CD4-positive, alpha-beta memory T cell (primary cell): Measurements from ENCODE around the gene RFC1. TPM values are rescaled to one million over a fixed set of nuclear protein-coding genes. Genes with fewer than 3 reads are reported as not detected.
"Not testable (repeated sequence)": the region's sequence is repeated elsewhere in the genome, so short reads cannot be mapped to it uniquely, and the experiment has no call there.

ENCODE experiments used
- CTCF ChIA-PET: fragments of 350-600 bp; sonication (Branson Sonifier 250); formaldehyde crosslinking; loops from one replicate; lab custom pipeline; 2021; ENCODE audit warnings: inconsistent platforms; ENCODE audit not compliant: partially characterized antibody; lab: Charles Lee
- POLR2A ChIA-PET: fragments of 350-600 bp; sonication (Branson Sonifier 250); formaldehyde crosslinking; loops from one replicate; lab custom pipeline; 2021; ENCODE audit not compliant: partially characterized antibody; lab: Charles Lee
- DNase-seq, 5 donors: peaks; one replicate each; pipeline versions ENCODE4 v3.0.0 to v3.0.0-alpha.2; 2020 to 2022; ENCODE audit warnings: mixed read lengths in 1 of 5
- H3K27ac ChIP-seq: one replicate; pipeline ENCODE4 v1.7.0; 2013; ENCODE audit warnings: low read depth, low read length
- H3K27me3 ChIP-seq: 2 replicates; pipeline ENCODE4 v1.7.0; 2013; ENCODE audit warnings: mild to moderate bottlenecking, low read length, moderate library complexity; ENCODE audit not compliant: insufficient read depth
- H3K36me3 ChIP-seq: 2 replicates; pipeline ENCODE4 v1.7.0; 2013; ENCODE audit warnings: mild to moderate bottlenecking, low read length, moderate library complexity; ENCODE audit not compliant: insufficient read depth
- H3K4me1 ChIP-seq: 2 replicates; pipeline ENCODE4 v1.7.0; 2013; ENCODE audit warnings: mild to moderate bottlenecking, low read length, moderate library complexity; ENCODE audit not compliant: insufficient read depth
- H3K4me3 ChIP-seq, 2 donors: one replicate each; pipeline ENCODE4 v1.7.0; 2013; ENCODE audit warnings: low read length in 2 of 2, mild to moderate bottlenecking in 1 of 2
- H3K9me3 ChIP-seq, 2 donors: one replicate each; pipeline ENCODE4 v1.7.0; 2013; ENCODE audit warnings: low read length in 2 of 2, control low read depth in 1 of 2; ENCODE audit not compliant: control insufficient read depth in 1 of 2
- H3K27ac Mint-ChIP-seq, 7 donors: one replicate each; pipeline ENCODE4 v1.8.0; 2020 to 2021; ENCODE audit warnings: mixed read lengths in 7 of 7, mild to moderate bottlenecking in 6 of 7, inconsistent platforms in 3 of 7, moderate library complexity in 3 of 7
- H3K27me3 Mint-ChIP-seq, 2 donors: one replicate each; pipeline ENCODE4 v1.8.0; 2020 to 2021; ENCODE audit warnings: mixed read lengths in 2 of 2
- H3K36me3 Mint-ChIP-seq, 2 donors: one replicate each; pipeline ENCODE4 v1.8.0; 2020 to 2021; ENCODE audit warnings: mixed read lengths in 2 of 2, inconsistent platforms in 1 of 2, mild to moderate bottlenecking in 1 of 2
- H3K4me1 Mint-ChIP-seq, 4 donors: one replicate each; pipeline ENCODE4 v1.8.0; 2020 to 2021; ENCODE audit warnings: mixed read lengths in 4 of 4, mild to moderate bottlenecking in 1 of 4
- H3K4me3 Mint-ChIP-seq, 8 donors: one replicate each; pipeline ENCODE4 v1.8.0; 2020 to 2021; ENCODE audit warnings: mixed read lengths in 8 of 8, mild to moderate bottlenecking in 7 of 8, moderate library complexity in 6 of 8, inconsistent platforms in 3 of 8
- H3K9me3 Mint-ChIP-seq, 8 donors: one replicate each; pipeline ENCODE4 v1.8.0; 2020 to 2021; ENCODE audit warnings: mixed read lengths in 8 of 8, mild to moderate bottlenecking in 5 of 8, inconsistent platforms in 3 of 8, moderate library complexity in 1 of 8
- intact Hi-C: fragments of 100-400 bp; cut with micrococcal nuclease; formaldehyde crosslinking; loops from one replicate; pipeline ENCODE4 v1.15.1; 2023
- polyA plus RNA-seq, 2 donors: library from polyadenylated mRNA; unstranded; fragments of 300-500 nt; fragmentation: Illumina TruSeq; gene quantifications; one replicate each; pipeline ENCODE4 v1.2.3, GENCODE V29; 2021
- total RNA-seq, 2 experiments: library from RNA; stranded (reverse); gene quantifications; one replicate each; pipeline ENCODE4 v1.2.3, GENCODE V29; 2021

The RFC1 gene
- total and polyA plus RNA-seq, 4 experiments from 2014 or later, result 6.2 to 70.6 (median 54.3) TPM

DNA sequence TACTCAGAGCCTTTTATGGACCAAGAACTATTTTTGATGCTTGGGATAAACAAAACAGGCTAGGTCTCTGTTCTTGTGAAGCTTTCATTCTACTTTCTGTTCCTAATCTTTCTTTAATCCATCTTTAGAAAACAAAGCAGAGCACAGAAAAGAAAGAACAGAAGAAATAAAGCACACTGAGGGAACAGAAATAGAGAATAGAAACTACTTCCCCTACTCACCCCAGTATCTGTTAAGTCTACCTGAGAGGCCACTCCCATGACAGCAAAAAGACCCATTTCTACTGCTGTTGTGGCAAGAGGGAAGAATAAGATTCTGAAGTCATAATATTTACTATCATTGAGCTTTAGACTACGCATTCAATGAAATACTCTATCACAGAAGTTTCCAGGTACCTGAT, 9.2 kb downstream of the RFC1 start:
- ChIA-PET CTCF (interaction anchor here (1.6 kb wide), 1 partner anchor 10 kb away, joined by 6 read pairs; the partner anchor contains the start of gene RFC1), POLR2A (interaction anchor here (1.7 kb wide), 1 partner anchor 9 kb away, joined by 14 read pairs; the partner anchor contains the start of gene RFC1)
- intact Hi-C loops, result loop anchor here (10.0 kb wide), 2 partner anchors 618 to 838 kb away; partner anchors contain the start of genes PDS5A and RHOH
- Mint-ChIP-seq H3K4me1 (peaks cover 38 to 67% (median 53%) of the 10 kb centered on the region in 4 donors), H3K36me3 (peaks cover 0 to 10% of the 10 kb centered on the region in 2 donors), H3K27me3 (no peaks in the 10 kb centered on the region), H3K27ac (peak overlapping the region; percentile 76 to 91 (median 87)), H3K4me3 (peak overlapping the region in 3 of 8 donors; percentile 24 to 75 (median 59)), H3K9me3 (no peaks in the 10 kb centered on the region)
- no peak overlapping the region for H3K4me3 ChIP-seq
- peak overlapping the region; percentile 3 for H3K27ac ChIP-seq
- H3K27me3 ChIP-seq, result no peaks in the 10 kb centered on the region
- H3K4me1 ChIP-seq, result peaks cover 53% of the 10 kb centered on the region
- H3K36me3 ChIP-seq, result no peaks in the 10 kb centered on the region
- no peak for DNase-seq
- H3K9me3 ChIP-seq, result no peaks in the 10 kb centered on the region

- H3K9me3 Mint-ChIP-seq, result peaks cover 2 to 12% (median 2%) of the 10 kb centered on the region in 8 donors
- no peaks in the 10 kb centered on the region for H3K27me3 Mint-ChIP-seq
- POLR2A ChIA-PET, result interaction anchor here (0.8 to 4.6 kb wide), 6 partner anchors 8 to 105 kb away, joined by 3 to 52 read pairs (median 6); partner anchors contain the start of genes LIAS, RFC1 and RPL9
- Histone ChIP-seq H3K4me1 (peaks cover 58% of the 10 kb centered on the region), H3K4me3 (peak overlapping the region; percentile 3 to 61), H3K9me3 (no peaks in the 10 kb centered on the region), H3K27ac (peak overlapping the region; percentile 73), H3K36me3 (peaks cover 5% of the 10 kb centered on the region), H3K27me3 (no peaks in the 10 kb centered on the region)
- CTCF ChIA-PET, result interaction anchor here (1.1 kb wide), 1 partner anchor 12 kb away, joined by 7 read pairs; the partner anchor contains the start of gene RFC1
- peak overlapping the region; percentile 79 to 92 (median 84) for H3K4me3 Mint-ChIP-seq
- H3K4me1 Mint-ChIP-seq, result peaks cover 42 to 77% (median 53%) of the 10 kb centered on the region in 4 donors
- DNase-seq, result no peak
- H3K27ac Mint-ChIP-seq, result peak overlapping the region; percentile 91 to 98 (median 94)
- intact Hi-C loops, result loop anchor here (10.0 kb wide), 2 partner anchors 621 to 841 kb away; partner anchors contain the start of genes PDS5A and RHOH
- peaks cover 20 to 21% of the 10 kb centered on the region in 2 donors for H3K36me3 Mint-ChIP-seq
Measured at GRCh38 chr4:39354254-39354552, 12.0 kb downstream of the RFC1 start.

DNA sequence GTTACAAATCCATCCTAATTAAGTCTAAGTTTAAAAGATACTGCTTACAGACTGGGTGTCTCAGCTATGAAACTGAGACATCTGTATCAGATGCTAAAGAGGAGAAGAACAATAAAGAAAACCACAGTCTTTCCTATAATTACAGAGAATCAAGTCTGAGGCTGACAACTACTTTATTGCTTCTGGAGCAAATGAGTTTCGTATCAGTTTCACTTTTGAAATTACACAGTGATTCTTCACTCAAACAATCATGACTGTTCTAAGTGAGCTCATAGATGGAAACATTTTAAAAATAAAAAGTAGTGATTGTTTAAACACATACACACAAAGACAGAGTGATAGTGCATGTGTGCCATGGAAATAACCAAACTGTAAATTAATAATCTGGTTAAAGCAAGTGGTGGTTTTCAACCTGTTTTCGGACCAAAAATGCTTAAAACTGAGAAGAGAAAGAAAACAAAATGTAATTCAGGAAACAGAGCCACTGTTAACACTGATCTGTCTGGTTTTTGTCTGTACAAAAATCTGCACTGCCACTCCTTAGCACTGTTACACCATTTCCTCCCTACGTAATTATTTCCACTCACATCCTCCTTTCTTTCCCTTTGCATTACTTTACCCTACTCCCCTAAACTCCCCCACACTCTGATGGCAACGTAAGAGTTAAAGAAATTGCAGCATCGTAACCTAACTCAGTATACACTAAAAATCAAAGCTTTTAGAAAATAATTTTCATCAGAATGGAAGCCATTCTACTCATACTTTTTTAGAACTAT, 12.5 kb downstream of the RFC1 start:
- peak; percentile 46 to 70 (median 63) for DNase-seq
- H3K9me3 Mint-ChIP-seq, result peaks cover 2 to 16% (median 3%) of the 10 kb centered on the region in 8 donors
- ChIA-PET POLR2A (interaction anchor here (0.8 to 4.6 kb wide), 8 partner anchors 9 to 105 kb away, joined by 3 to 52 read pairs (median 5); partner anchors contain the start of genes LIAS, RFC1 and RPL9), CTCF (interaction anchor here (0.7 to 1.1 kb wide), 3 partner anchors 12 to 552 kb away, joined by 3 to 7 read pairs (median 4); partner anchors contain the start of gene RFC1)
- Histone ChIP-seq H3K27ac (peak overlapping the region; percentile 73), H3K4me1 (peaks cover 58% of the 10 kb centered on the region), H3K9me3 (no peaks in the 10 kb centered on the region), H3K27me3 (no peaks in the 10 kb centered on the region), H3K4me3 (peak overlapping the region; percentile 3 to 61), H3K36me3 (peaks cover 8% of the 10 kb centered on the region)
- peaks cover 39 to 77% (median 53%) of the 10 kb centered on the region in 4 donors for H3K4me1 Mint-ChIP-seq
- intact Hi-C loops, result loop anchor here (1.0 to 10.0 kb wide), 4 partner anchors 13 to 841 kb away; partner anchors contain the start of genes LIAS, PDS5A, RFC1 and RHOH
- H3K36me3 Mint-ChIP-seq, result peaks cover 25 to 26% of the 10 kb centered on the region in 2 donors
- peak overlapping the region; percentile 79 to 92 (median 84) for H3K4me3 Mint-ChIP-seq
- H3K27ac Mint-ChIP-seq, result peak overlapping the region; percentile 91 to 98 (median 94)
- H3K27me3 Mint-ChIP-seq, result no peaks in the 10 kb centered on the region

GRCh38 chr4:39353149-39353477, 13.0 kb downstream of the RFC1 start:
- Mint-ChIP-seq H3K36me3 (peaks cover 29% of the 10 kb centered on the region in 2 donors), H3K9me3 (peaks cover 2 to 16% (median 4%) of the 10 kb centered on the region in 8 donors), H3K4me3 (peak overlapping the region; percentile 79 to 92 (median 84)), H3K4me1 (peaks cover 40 to 77% (median 52%) of the 10 kb centered on the region in 4 donors), H3K27ac (peak overlapping the region; percentile 91 to 98 (median 94))
- Histone ChIP-seq H3K4me1 (peaks cover 58% of the 10 kb centered on the region), H3K27ac (peak overlapping the region; percentile 73), H3K4me3 (peak overlapping the region; percentile 3 to 61), H3K36me3 (peaks cover 11% of the 10 kb centered on the region)
- peak in 1 of 5 donors; percentile 71 for DNase-seq
- H3K9me3 ChIP-seq, H3K27me3 ChIP-seq, H3K27me3 Mint-ChIP-seq: not testable (repeated sequence)
- POLR2A ChIA-PET, result interaction anchor here (1.1 to 4.6 kb wide), 7 partner anchors 8 to 106 kb away, joined by 3 to 52 read pairs (median 6); partner anchors contain the start of genes LIAS, RFC1 and RPL9
- intact Hi-C loops, result loop anchor here (1.0 to 10.0 kb wide), 4 partner anchors 13 to 842 kb away; partner anchors contain the start of genes LIAS, PDS5A, RFC1 and RHOH
- CTCF ChIA-PET, result interaction anchor here (0.7 to 1.1 kb wide), 3 partner anchors 13 to 552 kb away, joined by 3 to 7 read pairs (median 4); partner anchors contain the start of gene RFC1

GRCh38 chr4:39349326-39349725, 16.8 kb downstream of the RFC1 start:
- POLR2A ChIA-PET, result no interaction called here
- peak overlapping the region in 6 of 7 donors; percentile 7 to 91 (median 45) for H3K27ac Mint-ChIP-seq
- DNase-seq, result no peak
- H3K27me3 Mint-ChIP-seq, result no peaks in the 10 kb centered on the region
- intact Hi-C loops, result no loop called here
- H3K4me1 Mint-ChIP-seq, result peaks cover 38 to 67% (median 48%) of the 10 kb centered on the region in 4 donors
- peaks cover 2 to 16% (median 4%) of the 10 kb centered on the region in 8 donors for H3K9me3 Mint-ChIP-seq
- peaks cover 42 to 46% of the 10 kb centered on the region in 2 donors for H3K36me3 Mint-ChIP-seq
- Histone ChIP-seq H3K36me3 (peaks cover 11% of the 10 kb centered on the region), H3K9me3 (no peaks in the 10 kb centered on the region), H3K27me3 (no peaks in the 10 kb centered on the region), H3K4me1 (peaks cover 32% of the 10 kb centered on the region), H3K27ac (no peak overlapping the region), H3K4me3 (no peak overlapping the region)
- CTCF ChIA-PET, result no interaction called here
- no peak overlapping the region for H3K4me3 Mint-ChIP-seq

DNA sequence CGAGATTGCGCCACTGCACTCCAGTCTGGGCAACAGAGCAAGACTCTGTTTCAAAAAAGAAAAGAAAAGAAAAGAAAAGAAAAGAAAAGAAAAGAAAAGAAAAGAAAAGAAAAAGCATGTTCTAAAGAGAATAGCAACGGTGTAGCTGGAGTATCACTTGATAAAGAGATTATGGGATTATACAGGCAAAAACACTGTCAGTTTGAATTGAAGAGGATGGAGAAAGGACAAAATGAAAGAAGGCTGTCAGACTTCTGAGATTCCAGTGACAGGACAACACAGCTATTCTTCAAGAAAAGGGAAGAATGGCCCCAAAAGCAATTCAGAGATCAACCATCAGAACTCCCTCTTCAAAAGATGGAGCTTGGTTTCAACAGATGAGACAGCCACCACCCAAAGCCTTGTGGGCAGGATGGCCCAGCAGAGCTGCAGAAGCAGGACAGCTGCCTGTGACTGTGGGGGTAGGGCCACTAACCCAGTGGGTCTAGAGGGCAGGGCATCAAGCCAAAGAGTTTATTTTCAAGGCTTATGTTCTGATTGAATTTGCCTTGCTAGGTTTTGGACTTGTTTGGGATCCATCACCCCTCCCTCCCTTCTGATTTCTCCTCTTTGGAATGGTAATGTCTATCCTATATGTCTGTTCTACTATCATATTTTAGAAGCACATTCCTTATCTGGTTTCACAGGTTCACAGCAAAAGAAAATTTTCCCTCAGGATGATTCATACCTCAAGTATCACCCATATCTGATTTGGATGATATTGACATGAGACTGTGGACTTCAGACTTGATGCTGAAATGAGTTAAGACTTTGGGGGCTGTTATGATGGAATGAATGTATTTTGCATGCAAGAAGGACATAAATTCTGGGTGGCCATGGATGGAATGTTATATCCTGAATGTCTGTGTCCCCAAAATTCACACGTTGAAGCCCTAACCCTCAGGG, 17.5 kb downstream of the RFC1 start:
- no peak overlapping the region for H3K27ac ChIP-seq
- H3K4me1 Mint-ChIP-seq, result peaks cover 34 to 60% (median 43%) of the 10 kb centered on the region in 4 donors
- no peak for DNase-seq
- H3K27me3 Mint-ChIP-seq, result no peaks in the 10 kb centered on the region
- ChIA-PET CTCF (interaction anchor here (1.4 kb wide), 1 partner anchor 16 kb away, joined by 5 read pairs; no protein-coding TSS in a partner anchor), POLR2A (no interaction called here)
- peaks cover 25% of the 10 kb centered on the region for H3K4me1 ChIP-seq
- H3K9me3 Mint-ChIP-seq, result peaks cover 2 to 16% (median 4%) of the 10 kb centered on the region in 8 donors
- H3K27ac Mint-ChIP-seq, result peak overlapping the region in 6 of 7 donors; percentile 47 to 91 (median 74)
- no peaks in the 10 kb centered on the region for H3K27me3 ChIP-seq
- H3K36me3 ChIP-seq, result peaks cover 11% of the 10 kb centered on the region
- H3K36me3 Mint-ChIP-seq, result peaks cover 43% of the 10 kb centered on the region in 2 donors
- H3K4me3 Mint-ChIP-seq, result peak overlapping the region in 1 of 8 donors; percentile 1
- no peaks in the 10 kb centered on the region for H3K9me3 ChIP-seq
- no peak overlapping the region for H3K4me3 ChIP-seq
- intact Hi-C loops, result no loop called here
